GM21528 (cell line): ENCODE data around the gene SPIB.
A peak's percentile ranks its signal among the peaks of the same experiment; 100 is the strongest.
"Not testable (repeated sequence)": the region's sequence is repeated elsewhere in the genome, so short reads cannot be mapped to it uniquely, and the experiment has no call there.

ENCODE experiments used
- ATAC-seq: cut with Tn5 transposase; IDR thresholded peaks from one replicate; pipeline ENCODE4 v1.9.1; 2021; ENCODE audit warnings: mild to moderate bottlenecking, moderate library complexity; ENCODE audit not compliant: unreplicated experiment, low FRiP score

SPIB gene

DNA sequence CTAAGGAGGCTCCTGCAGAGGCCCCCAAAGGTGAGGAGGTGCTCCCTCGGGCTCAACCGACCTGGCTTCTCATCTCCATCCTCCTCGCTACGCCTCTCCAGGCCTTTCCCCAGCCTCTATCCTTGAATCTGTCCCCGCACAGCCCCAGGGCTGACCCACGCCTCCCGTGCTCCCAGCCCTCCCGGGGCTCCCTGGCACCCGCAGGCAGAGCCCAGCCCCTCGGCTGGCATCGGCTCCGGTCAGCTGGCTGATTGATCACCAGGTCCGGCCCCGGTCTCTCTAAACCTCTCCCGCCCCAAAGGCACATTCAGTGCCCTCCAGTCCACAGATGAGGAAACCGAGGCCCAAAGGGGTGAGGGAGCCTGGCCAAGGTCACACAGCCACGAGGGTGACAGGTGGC lies 16.5 kb downstream of the SPIB start:
- no peak for ATAC-seq

DNA sequence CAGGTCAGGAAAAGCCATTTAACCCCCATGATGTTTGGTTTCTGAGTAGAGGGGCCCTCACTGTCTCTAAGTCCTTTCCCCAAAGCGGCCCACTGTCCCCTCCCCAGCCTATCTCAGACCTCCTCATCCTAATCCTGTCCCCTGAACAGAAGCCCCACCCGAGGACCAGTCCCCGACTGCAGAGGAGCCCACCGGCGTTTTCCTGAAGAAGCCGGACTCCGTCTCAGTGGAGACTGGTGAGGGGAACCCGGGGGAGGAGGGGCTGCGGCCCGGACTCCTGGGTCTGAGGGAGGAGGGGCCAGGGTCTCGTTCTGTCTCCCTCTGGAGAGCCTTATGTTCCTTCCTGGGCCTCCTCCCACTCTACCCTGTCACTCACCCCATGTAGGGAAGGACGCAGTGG lies 16.9 kb downstream of the SPIB start:
- ATAC-seq, result no peak

DNA sequence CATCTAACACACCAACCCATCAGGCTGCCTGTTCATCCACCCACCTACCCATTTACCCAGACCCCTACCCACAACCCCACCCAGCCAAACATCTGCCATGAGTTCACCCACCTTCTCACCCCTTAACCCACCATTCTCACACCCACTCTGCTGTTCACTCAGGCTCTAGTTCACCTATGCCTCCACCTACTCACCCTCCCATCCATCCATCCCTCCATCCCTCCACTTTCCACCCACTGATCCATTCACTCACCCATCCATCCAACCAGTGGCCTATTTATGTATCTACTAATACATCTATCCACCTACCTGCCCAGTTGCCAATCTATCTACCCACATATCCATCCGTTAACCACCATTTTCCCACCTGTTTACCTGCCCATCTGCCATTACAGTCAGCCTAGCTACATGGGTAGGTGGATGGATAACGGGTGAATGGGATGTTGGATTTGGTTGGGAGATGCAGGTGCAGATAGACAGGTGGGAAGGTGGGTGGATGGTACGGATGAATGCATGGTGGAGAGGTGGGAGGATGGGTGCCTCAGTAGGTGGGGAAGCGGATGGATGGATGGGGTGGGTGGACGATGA lies 19.2 kb downstream of the SPIB start:
- ATAC-seq, result no peak

DNA sequence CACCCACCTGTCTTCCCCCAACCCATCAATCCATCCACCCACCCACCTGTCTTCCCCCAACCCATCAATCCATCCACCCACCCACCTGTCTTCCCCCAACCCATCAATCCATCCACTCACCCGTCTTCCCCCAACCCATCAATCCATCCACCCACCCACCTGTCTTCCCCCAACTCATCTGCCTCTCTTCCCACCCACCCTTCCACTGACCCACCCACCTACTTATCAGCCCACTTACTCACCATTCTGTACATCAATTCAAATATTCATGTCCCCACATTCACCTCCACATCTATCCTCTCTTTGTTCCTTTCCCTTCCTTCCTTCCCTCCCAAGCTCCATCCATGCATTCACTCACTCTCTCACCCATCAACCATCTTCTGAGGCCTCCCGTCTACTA lies 20.4 kb downstream of the SPIB start:
- ATAC-seq, result not testable (repeated sequence)

DNA sequence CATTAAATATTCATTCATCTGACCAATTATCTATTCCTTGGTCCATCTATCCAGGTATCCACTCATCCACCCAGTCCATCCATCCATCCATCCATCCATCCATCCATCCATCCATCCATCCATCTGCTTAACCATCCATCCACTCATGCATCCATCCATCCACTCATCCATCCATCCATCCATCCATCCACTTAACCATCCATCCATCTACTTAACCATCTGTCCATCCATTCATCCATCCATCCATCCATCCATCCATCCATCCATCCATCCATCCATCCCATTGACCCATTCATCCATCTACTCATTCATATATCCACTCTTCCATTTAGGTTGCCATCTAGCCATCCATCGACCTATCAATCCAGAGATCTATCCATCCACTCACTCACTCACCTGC lies 25.3 kb downstream of the SPIB start:
- no peak for ATAC-seq

DNA sequence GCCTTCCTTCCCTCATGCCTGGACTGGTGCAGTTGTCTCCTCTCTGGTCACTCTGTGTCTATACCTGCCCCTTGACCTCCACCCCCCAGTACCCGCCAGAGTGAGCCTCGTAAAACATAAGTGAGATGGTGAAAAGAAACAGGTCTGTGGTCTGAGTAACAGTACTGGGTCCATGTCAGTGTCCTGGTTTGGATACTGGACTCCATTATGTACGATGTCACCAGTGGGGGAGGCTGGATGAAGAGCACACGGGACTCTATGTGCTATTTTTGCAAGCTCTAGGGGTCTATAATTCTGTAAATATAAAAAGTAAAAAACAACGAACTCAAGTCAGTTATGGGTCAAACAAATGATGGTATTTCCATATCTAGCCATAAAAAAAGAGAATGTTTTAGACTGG lies 28.3 kb downstream of the SPIB start:
- no peak for ATAC-seq

DNA sequence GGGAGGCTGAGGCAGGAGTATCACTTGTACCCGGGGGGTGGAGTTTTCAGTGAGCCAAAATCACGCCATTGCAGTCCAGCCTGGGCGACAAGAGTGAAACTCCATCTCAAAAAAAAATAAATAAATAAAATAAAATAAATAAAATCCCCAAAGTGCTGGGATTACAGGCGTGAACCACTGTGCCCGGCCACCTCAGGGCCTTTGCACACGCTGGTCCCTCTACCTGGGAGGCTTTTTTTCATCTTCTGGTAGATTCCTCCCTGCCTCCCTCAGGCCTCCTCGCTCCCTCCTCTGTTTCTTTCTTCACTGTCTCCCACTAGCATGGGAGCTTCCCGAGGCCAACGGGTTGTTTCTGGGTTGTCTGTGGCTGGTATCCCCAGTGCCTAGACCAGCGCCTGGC lies 29.0 kb downstream of the SPIB start:
- no peak for ATAC-seq

DNA sequence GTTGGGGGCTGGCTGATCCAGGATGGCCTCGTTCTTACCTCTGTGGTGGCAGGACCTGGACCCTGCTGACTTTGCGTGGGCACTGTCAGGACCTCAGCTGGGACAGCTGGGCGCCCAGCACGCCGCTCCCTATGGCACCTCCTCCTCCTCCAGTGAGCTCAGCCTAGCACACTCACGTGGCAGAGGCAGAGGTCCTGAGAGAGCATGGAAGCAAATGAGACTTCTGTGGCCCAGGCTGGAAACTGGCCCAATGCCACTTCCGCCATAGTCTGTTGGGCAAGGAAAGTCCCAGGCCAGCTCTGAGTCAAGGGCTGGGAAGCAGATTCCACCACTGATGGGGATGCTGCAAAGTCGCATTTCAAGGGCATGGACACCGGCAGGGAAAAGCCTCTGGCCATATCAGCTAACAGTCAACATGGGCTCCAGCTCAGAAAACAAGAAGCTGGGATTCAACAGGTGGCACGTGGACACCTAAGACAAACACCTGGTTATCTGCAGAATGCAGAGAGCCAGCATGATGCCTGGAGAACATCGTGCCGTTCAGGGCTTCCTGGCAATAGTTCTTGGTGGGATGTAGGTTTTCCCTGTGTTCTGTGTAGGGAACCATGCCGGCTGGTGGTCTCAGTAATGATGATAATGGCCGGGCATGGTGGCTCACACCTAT lies 30.6 kb downstream of the SPIB start:
- no peak for ATAC-seq

DNA sequence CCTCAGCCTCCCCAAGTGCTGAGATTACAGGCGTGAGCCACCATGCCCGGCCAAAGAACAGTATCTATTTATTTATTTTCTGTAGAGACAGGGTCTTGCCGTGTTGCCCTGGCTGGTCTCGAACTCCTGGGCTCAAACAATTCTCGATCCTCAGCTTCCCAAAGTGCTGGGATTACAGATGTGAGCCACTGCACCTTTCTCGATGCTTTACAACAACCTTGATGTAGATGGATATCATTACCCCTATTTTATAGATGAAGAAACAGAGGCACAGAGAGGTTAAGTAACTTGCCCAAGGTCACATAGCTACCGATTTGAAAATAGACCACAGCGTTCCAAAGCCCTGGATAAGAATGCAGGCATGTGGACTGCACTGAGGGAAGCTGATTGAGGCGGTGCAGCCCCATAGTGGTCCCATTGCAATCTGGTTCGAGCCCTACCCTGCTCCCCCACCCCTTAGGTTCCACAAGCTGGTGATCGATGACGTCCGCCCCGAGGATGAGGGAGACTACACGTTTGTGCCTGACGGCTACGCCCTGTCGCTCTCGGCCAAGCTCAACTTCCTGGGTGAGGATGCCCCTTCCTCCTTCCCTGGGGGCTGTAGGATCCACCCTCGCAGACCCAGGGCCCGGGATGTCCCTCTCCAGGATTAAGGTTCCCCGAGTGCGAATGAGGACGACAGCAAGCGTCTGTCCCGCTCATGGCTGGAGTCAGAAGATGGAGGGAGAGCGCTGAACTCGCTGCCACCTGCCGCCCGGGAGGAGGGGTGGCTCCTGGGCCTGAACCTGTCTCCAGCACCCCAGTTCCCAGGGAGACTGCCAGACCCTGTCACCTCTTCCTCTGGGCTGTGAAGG lies 31.9 kb downstream of the SPIB start:
- ATAC-seq, result no peak

DNA sequence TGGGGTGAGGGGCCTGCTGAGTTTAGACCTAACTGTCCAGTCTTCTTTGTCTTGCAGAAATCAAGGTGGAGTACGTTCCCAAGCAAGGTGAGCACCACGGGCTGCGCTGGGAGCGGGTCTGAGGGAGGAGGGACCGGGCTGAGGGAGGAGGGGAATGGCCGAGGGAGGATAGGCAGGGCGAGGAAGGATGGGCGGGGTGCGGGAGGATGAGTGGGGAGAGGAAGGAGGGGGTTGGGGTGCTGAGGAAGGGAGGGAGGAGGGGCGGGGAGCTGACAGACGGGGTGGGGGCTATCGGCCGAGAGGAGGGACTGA lies 32.4 kb downstream of the SPIB start:
- no peak for ATAC-seq

DNA sequence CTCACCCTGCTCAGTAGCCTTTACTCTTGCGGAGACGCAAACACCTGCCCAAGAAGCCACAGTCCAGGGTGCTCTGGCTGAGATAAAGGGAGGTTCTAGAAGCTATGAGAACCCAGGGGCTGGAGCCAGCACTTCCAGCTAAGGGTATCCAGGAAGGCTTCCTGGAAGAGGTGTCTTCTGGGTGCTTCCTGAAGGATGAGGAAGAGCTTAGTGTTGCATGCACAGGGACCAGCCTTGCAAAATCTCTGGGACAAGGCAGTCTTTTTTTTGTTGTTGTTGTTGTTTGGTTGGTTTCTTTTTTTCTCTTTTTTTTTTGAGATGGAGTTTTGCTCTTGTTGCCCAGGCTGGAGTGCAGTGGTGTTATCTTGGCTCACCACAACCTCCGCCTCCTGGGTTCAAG lies 34.5 kb downstream of the SPIB start:
- ATAC-seq, result no peak

DNA sequence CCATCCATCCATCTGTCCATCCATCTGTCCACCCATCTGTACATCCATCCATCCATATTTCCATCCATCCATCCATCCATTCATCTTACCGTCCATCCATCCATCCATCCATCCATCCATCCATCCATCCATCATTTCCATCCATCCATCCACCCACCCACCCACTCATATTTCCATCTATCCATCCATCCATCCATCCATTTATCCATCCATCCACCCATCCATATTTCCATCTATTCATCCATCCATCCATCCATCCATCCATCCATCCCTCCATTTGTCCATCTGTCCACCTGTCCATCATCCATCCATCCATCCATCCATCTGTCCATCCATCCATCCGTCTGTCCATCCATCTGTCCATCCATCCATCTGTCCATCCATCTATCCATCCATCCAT lies 37.3 kb downstream of the SPIB start:
- no peak for ATAC-seq

DNA sequence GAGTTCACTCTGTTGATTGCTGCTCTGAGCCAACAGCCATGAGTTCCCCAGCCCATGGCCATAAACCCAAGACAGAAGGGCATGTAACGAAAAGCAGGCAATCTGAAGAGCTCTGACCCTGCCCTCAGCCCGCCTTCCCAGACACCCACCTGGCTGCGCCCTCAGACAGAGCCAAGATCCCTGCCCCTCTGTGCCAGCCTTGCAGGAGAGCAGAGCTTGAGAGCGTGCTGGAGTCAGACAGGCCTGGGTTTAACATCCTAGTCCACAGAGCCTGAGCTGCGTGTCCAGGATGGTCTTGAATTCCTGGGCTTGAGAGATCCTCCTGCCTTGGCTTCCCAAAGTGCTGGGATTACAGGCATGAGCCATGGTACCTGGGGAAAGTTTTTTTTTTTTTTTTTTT lies 38.6 kb downstream of the SPIB start:
- ATAC-seq, result no peak

DNA sequence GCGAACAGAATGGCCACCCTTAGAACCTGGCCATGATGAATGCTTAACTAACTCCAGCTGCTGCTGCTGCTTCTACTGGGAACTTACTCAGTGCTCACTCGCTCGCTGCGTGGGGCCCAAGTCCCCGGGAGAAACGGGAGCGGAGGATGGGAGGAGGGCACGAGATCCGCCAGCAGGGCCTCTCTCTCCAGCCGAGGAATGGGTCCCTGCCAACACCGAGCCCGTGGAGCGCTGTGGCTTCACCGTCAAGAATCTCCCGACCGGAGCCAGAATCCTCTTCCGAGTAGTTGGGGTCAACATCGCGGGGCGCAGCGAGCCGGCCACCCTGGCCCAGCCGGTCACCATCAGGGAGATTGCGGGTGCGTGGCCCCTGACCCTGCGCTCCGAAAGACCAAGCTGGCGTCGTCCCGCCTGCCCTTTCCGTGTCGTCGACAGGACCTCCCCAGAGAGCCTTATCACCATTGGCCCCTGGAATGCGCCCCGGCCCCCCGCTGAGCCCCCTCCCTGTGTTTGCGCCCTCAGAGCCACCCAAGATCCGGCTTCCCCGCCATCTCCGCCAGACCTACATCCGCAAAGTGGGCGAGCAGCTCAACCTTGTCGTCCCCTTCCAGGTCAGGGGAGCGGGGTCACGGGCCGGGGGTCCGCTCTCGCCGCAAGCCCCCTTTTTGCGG lies 39.8 kb downstream of the SPIB start:
- no peak for ATAC-seq

DNA sequence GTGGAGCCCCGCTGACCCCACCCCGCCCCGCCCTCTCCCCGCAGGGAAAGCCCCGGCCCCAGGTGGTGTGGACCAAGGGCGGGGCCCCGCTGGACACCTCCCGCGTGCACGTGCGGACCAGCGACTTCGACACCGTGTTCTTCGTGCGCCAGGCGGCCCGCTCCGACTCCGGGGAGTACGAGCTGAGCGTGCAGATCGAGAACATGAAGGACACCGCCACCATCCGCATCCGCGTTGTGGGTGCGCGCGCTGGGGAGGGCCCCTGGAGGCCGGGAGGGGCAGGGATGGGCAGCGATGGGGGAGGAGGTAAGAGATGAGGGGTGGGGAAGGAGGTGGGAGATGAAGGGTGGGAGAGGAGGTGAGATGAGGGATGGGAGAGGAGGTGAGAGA lies 40.3 kb downstream of the SPIB start:
- ATAC-seq, result no peak

DNA sequence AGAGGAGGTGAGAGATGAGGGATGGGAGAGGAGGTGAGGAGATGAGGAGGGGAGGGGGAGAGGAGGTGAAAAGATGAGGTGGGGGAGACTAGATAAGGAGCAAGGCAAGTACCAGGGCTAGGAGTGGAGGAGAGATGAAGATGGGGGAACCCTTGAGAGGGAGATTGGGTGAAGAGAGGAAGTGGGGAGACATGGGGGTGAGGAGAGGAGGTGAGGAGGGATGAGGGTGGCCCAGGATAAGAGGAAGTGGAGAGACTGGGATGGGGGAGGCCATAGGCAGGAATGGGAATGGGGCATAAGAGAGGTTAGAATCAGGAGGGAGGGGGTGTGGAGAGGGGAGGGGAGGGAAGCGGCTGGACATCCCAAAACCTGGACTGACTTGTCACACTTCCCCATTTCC lies 40.9 kb downstream of the SPIB start:
- no peak for ATAC-seq

DNA sequence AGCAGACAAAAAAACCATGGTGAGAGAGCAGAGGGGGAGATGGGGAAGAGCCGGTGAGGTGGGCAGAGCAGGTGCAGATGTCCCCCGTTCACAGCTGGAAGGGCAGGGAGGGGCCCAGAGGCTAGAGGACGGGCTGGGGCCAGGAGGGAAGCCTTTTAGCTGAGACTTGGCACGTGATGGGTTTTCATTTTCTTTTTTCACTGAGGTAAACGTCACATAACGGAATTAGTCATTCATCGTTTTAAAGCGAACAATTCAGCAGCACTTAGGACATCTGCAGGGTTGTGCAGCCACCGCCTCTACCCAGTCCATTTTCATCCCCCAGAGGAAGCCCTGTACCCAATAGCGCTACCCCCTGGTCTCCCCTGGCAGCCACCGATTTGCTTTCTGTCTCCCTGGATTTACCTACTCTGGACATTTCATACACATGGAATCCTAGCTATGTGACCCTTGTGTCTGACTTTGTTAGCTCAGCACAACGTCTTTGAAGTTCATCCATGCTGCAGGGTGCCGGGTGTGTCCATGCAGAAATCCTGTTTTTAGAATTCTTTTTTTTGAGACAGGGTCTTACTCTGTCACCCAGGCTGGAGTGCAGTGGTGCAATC lies 41.5 kb downstream of the SPIB start:
- ATAC-seq, result peak; percentile 54

DNA sequence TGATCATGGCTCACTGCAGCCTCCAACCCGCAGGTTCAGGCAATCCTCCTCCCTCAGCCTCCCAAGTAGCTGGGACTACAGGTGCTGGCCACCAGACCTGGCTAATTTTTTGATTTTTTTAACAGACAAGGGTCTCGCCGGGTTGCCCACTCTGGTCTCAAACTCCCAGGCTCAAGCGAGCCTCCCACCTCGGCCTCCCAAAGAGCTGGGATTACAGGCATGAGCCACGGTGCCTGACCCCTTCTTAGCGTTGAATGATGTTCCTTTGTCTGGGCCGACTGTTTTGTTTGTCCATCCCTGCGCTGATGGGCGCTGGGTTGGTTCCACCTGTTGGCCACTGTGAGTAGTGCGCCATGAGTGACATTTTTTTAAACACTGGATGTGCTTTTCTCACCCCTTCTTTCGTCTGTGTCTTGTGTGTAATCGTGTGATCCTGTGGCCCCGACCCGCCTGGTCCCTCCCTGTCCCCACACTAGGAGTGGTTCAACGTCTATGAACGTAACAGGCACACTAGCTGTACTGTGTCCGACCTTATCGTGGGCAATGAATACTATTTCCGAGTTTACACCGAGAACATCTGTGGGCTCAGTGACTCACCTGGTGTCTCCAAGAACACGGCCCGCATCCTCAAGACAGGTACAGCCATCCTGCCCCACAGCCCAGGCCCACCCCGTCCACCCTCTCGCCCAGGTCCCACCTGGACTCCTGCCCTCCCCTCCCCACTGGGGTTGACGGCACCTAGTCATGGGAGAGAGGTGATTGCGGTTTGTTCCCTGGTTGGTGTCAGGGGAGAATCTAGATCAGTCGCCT lies 42.5 kb downstream of the SPIB start:
- no peak for ATAC-seq

DNA sequence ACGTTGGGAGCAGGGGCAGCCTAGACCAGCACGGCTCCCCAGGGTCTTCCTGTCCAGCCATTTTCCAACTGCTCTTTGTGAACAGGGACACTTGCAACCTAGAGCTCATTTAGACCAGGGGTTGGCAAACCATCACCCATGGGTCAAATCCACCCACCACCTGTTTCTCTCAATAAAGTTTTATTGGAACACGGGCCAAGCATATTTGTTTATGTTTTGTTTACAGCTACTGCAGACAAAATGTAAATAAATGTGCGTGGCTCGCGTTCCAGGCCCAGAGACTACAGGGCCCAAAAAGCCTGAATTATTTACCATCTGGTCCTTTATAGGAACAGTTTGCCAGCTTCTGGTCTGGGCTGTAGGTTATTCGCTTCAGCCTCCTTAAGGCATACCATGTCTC lies 44.2 kb downstream of the SPIB start:
- no peak for ATAC-seq

DNA sequence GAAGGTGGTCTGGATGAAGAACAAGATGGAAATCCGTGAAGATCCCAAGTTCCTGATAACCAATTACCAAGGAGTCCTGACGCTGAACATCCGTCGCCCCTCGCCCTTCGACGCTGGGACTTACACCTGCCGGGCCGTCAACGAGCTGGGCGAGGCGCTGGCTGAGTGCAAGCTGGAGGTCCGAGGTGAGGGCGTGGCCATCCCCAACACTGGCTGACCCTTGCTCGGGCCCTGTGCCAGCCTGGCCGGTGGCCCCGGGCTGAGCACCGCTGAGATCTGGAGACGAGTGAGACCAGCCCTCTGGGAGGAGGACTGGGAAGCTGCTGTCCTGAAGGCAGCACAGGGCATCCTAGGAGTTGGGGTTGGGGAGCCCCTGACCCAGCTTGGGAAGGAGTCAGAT lies 45.6 kb downstream of the SPIB start:
- ATAC-seq, result no peak
